ENCODE data around the gene CASP10.

GRCh38 chr2:201256082-201256481 lies 73.1 kb downstream of the CASP10 start:
- TF ChIP-seq, protein P1, sequence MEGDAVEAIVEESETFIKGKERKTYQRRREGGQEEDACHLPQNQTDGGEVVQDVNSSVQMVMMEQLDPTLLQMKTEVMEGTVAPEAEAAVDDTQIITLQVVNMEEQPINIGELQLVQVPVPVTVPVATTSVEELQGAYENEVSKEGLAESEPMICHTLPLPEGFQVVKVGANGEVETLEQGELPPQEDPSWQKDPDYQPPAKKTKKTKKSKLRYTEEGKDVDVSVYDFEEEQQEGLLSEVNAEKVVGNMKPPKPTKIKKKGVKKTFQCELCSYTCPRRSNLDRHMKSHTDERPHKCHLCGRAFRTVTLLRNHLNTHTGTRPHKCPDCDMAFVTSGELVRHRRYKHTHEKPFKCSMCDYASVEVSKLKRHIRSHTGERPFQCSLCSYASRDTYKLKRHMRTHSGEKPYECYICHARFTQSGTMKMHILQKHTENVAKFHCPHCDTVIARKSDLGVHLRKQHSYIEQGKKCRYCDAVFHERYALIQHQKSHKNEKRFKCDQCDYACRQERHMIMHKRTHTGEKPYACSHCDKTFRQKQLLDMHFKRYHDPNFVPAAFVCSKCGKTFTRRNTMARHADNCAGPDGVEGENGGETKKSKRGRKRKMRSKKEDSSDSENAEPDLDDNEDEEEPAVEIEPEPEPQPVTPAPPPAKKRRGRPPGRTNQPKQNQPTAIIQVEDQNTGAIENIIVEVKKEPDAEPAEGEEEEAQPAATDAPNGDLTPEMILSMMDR (IDR thresholded peaks at IDR 0.05; ENCODE audit: insufficient read depth, low read length): no peak
- TF ChIP-seq POLR2AphosphoS5 (IDR thresholded peaks at IDR 0.05; ENCODE audit: low read depth) (no peak), GABPA (IDR thresholded peaks at IDR 0.05; ENCODE audit: low read depth) (no peak)
